GM12873 (cell line): ENCODE results near the gene MEG3.

Experiments
- TF ChIP-seq, protein P1 (sequence below): IDR thresholded peaks from 2 replicates; pipeline ENCODE4 v1.5.1; 2012; ENCODE audit warnings: low read depth, mild to moderate bottlenecking, moderate library complexity, low read length, control low read depth; ENCODE audit not compliant: insufficient read depth; ENCODE audit errors: missing control alignments

Gene MEG3

DNA sequence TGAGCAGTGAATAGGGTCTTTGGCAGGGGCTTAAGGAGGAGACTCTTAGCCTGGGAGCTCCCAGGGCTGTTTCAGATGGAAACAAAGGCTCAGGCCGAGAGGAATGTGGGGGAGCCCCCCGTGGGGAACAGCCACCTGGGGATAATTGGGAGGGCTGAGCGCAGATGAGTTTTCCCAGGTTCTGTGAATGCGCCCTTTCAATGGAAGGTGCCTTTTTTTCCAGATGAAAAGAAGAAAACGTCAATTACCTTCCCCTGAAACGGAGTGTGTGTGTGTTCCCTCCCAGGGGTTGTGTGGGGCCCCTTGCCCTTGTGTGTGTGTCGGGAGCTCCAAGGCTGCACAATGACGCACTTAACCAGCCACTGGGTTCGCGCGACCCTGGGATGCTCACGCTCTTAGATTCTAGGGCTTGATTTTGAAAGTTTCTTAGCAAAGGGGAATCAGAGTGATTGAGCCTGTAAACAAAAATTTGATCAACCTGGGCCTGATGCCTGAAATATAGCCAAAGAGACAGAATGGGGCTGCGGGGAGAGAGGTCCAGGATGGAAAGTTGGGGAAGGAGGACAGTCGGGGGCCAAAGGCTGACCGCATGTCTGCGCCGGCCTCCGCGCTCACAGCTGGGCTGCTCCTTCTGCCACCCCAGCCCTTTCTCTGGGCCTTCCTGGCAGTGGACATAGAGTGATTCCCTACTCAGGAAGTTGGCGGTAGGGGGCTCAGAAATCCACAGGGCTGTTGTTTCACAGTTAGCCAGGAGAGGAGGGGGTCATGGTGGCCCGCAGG, 14.6 kb downstream of the MEG3 start:
- TF ChIP-seq, protein P1, sequence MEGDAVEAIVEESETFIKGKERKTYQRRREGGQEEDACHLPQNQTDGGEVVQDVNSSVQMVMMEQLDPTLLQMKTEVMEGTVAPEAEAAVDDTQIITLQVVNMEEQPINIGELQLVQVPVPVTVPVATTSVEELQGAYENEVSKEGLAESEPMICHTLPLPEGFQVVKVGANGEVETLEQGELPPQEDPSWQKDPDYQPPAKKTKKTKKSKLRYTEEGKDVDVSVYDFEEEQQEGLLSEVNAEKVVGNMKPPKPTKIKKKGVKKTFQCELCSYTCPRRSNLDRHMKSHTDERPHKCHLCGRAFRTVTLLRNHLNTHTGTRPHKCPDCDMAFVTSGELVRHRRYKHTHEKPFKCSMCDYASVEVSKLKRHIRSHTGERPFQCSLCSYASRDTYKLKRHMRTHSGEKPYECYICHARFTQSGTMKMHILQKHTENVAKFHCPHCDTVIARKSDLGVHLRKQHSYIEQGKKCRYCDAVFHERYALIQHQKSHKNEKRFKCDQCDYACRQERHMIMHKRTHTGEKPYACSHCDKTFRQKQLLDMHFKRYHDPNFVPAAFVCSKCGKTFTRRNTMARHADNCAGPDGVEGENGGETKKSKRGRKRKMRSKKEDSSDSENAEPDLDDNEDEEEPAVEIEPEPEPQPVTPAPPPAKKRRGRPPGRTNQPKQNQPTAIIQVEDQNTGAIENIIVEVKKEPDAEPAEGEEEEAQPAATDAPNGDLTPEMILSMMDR = no peak

DNA sequence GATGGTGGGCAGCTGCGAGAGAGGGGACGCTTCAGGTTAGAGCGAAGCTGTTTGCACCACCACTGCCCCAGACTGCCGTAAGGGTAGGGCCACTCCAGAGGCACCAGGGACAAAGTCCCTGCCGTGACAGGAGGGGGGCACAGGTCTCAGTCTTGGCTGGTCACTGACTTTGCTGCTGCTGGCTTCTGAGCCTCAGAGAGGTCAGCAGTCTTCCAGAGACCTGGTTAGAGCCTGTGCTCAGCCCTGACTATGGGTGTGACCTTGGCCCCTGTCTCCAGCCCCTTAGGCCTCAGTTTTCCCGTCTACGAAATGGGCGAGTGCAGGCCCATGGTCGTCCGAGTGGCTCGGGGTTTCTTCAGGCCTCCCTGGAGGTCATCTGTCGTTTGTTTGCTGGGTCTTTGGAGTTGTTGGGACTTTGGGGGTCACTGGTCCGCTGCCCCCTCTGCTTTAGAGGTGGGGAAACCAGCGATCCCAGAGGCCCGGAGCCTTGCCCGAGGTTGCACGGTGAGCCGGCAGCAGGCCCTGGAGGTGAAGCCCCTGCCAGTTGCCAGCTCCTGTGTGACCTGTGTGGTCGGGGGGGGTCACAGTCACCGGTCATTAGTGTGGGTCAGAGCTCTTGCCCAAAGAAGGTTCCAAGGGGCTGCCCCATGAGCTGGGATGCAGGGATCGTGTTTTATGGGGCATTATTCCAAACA, 15.3 kb downstream of the MEG3 start:
- TF ChIP-seq, protein P1 = no peak

DNA sequence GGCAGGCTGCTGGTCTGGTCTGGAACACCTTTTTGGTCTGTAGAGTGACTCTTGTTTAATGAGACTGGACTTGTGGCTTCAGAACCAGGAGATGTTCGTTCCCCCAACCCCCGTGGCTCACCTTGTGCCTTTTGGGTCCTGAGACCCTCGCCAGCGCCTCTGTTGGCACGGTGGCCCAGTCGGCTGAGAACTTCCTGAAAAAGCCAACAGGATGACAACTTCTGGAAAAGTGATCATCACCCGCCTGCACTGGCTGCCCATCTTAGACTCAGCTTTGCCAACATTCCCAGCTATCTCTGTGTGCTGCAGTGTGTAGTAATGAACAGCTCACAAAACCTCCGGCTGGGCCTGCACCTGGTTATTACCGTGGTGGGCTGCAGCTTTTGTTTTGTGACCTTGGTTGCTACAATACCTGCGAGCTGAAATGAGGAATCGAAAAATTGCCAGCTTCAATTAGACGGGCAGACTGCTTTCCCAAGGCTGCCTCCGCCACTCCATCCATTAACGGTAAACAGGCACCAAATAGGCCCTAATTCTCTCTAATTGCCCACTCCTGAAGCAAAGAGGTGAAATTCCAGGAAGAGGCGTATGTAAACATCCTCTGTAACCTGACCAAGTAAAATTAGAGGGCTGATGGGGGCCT, 16.0 kb downstream of the MEG3 start:
- TF ChIP-seq, protein P1 = no peak

DNA sequence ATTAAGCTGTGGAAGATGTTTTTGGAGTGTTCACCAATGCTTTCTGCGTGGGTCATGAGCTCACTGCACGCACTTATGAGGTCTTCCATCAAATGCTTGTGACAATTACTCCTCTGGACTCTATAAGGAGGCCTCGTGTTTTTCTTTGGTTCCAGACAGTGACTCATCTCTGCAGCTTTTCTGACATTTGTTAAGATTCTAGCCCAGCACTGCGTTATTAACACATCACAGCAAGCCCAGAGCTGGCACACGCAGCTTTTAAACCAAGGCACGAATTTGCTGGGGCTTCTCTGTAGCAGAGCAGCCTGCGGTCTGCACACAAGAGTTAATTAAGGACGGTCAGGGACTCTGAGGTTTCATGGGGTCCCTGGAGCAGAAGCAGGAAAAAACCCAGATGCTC, 16.9 kb downstream of the MEG3 start:
- TF ChIP-seq, protein P1 = no peak

DNA sequence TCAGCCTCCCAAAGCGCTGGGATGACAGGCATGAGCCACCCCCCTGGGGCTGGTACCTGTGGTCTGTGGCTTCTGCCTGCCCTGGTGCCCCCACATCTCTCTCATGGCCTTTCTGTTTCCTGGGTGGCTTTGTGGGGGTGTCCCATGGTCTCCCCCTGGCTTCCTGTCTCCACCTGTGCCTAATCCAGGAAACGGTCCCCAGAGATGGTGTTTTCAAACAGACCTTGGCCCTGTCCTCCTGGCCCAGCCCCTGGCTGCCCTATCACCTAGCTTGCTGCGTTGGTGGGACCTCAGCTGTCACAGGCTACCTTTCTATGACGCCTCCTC, 18.1 kb downstream of the MEG3 start:
- TF ChIP-seq, protein P1 = no peak

DNA sequence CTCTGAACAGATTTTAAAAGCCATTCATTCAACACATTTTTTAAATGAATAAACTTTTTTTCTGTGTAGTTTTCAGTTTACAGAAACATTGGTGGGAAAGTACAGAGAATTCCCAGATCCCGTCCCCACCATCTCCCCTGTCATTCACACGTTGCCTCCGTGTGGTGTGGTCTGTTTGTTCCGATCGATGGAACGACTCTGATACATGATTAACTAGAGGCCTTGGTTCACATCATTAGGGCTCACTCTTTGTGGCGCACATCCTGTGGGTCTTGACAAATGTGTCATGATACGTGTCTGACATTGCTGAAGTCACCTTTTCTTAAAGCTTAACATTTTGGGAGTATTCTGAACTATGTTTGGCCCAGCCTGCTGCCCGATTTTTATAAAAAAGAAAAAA, 18.5 kb downstream of the MEG3 start:
- TF ChIP-seq, protein P1 = no peak

DNA sequence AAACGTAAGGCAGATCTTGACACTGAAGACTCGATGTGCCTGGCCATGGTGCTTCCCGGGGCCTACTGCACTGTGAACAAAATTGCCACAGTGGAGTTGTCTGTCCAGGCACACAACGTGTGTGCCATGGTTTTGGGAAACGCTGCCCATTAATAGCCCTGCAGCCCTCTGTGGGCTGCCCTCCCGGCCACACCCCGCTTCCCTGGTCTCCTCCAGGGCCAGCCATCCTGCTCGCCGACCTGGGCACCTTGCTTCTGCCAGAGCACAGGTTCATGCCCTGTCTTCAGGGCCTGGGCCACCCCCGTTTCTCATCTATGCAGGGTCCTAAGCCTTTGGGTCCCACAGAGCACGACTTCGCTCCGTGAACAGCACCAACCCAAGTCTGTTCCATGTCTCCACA, 18.9 kb downstream of the MEG3 start:
- TF ChIP-seq, protein P1 = no peak
